Measurements from ENCODE around the gene SPSB4. TPM values are rescaled to one million over a fixed set of nuclear protein-coding genes. Genes with fewer than 3 reads are reported as not detected.

The SPSB4 gene
- total and polyA plus RNA-seq, 2 donors (not counting 3 experiments of a cell fraction or from before 2014, with no cell fraction given): 0.06 to 0.22 TPM

- dilution Hi-C loops (cut with MboI; ENCODE audit: extremely low pct_ligation_motif_present, low sequenced_read_pairs): no loop called here
- CTCF ChIA-PET: interaction anchor here (0.8 to 1.1 kb wide), 4 partner anchors 12 to 181 kb away, joined by 3 to 5 read pairs (median 3); no protein-coding TSS in a partner anchor
- no TSS peak for BruUV-seq (replicated peaks)
- H3K79me2 ChIP-seq (ENCODE audit: control insufficient read depth, insufficient read depth, low read length): no peaks in the 10 kb centered on the region
- H3K4me1 ChIP-seq (ENCODE audit: control insufficient read depth, extremely low read depth, insufficient read depth, low read length): no peaks in the 10 kb centered on the region
- H3K9me3 ChIP-seq (replicated peaks; ENCODE audit: control insufficient read depth, insufficient read depth, low read length): no peaks in the 10 kb centered on the region
- intact Hi-C loops (cut with micrococcal nuclease): no loop called here
- no peaks in the 10 kb centered on the region for H3K9me1 ChIP-seq (replicated peaks; ENCODE audit: control insufficient read depth, extremely low read depth, insufficient read depth, low read length)
- H3K36me3 ChIP-seq (ENCODE audit: control insufficient read depth in 2 of 2, extremely low read depth in 1 of 2, insufficient read depth in 2 of 2, low read length in 2 of 2): no peaks in the 10 kb centered on the region
- TF ChIP-seq MYC (IDR thresholded peaks at IDR 0.05; ENCODE audit: low read depth, low read length) (no peak), FOS (IDR thresholded peaks at IDR 0.05; ENCODE audit: borderline replicate concordance, insufficient read depth, low read length) (no peak), JUN (IDR thresholded peaks at IDR 0.05; ENCODE audit: borderline replicate concordance, insufficient read depth, insufficient read length, low read depth) (no peak), MAX (IDR thresholded peaks at IDR 0.05; ENCODE audit: insufficient read depth, insufficient read length) (no peak), POLR2A (IDR thresholded peaks at IDR 0.05; ENCODE audit: low read depth, low read length) (no peak), EZH2 (IDR thresholded peaks at IDR 0.05; ENCODE audit: borderline replicate concordance, low read depth, low read length, severe bottlenecking) (no peak), GATA2 (IDR thresholded peaks at IDR 0.05; ENCODE audit: insufficient read depth, insufficient read length, low read depth, low read length) (no peak), CTCF (IDR thresholded peaks at IDR 0.05; ENCODE audit: extremely low read depth in 1 of 2, insufficient read depth in 1 of 2, low read depth in 1 of 2, low read length in 2 of 2) (no peak), POLR2AphosphoS5 (IDR thresholded peaks at IDR 0.05; ENCODE audit: insufficient read depth, low read depth, low read length) (no peak)
- no peak overlapping the region for H3K4me2 ChIP-seq (ENCODE audit: insufficient read depth, low read length)
- FAIRE-seq (no peak), DNase-seq (ENCODE audit: low read depth, low spot score) (no peak)
- H3K4me3 ChIP-seq (replicated peaks in 1 of 3; ENCODE audit: insufficient read depth in 1 of 3, low read depth in 1 of 3, low read length in 3 of 3): no peak overlapping the region
- H4K20me1 ChIP-seq (replicated peaks; ENCODE audit: control insufficient read depth, extremely low read depth, insufficient read depth, low read length): no peaks in the 10 kb centered on the region
- H2AFZ ChIP-seq (ENCODE audit: low read depth, low read length): no peak overlapping the region
- POLR2A ChIA-PET: no interaction called here
- no peaks in the 10 kb centered on the region for H3K27me3 ChIP-seq (ENCODE audit: control insufficient read depth in 2 of 2, insufficient read depth in 2 of 2, low read length in 2 of 2)
- no peak overlapping the region for H3K9ac ChIP-seq (replicated peaks; ENCODE audit: extremely low read depth, insufficient read depth, low read length)
- no peak overlapping the region for H3K27ac ChIP-seq (ENCODE audit: insufficient read depth, low read depth, low read length)
These were observed 52.4 kb downstream of the SPSB4 start for GRCh38 chr3:141103503-141103902.
